Activated B cell treated with CpG ODN at 0.5 μM for 24 hours (primary cell): Measurements from ENCODE around the gene ZNF879. TPM values are rescaled to one million over a fixed set of nuclear protein-coding genes. Genes with fewer than 3 reads are reported as not detected.

ENCODE experiments used
- ATAC-seq: fragments of 200-7000 bp; cut with Tn5 transposase; one replicate; pipeline ENCODE4 v1.10.0; 2021; ENCODE audit warnings: low read depth, mild to moderate bottlenecking, moderate library complexity
- CTCF ChIA-PET: fragments of 350-600 bp; sonication (Branson Sonifier 250); formaldehyde crosslinking; loops from one replicate; lab custom pipeline; 2021; ENCODE audit warnings: antibody characterized with exemption; lab: Charles Lee
- POLR2A ChIA-PET: fragments of 350-600 bp; sonication (Branson Sonifier 250); formaldehyde crosslinking; loops from one replicate; lab custom pipeline; 2021; ENCODE audit warnings: antibody characterized with exemption; lab: Charles Lee
- DNase-seq: peaks from one replicate; pipeline ENCODE4 v3.0.0; 2022
- H3K27ac Mint-ChIP-seq: one replicate; pipeline ENCODE4 v1.8.0; 2020; ENCODE audit warnings: mixed read lengths
- H3K27me3 Mint-ChIP-seq: one replicate; pipeline ENCODE4 v1.8.0; 2021; ENCODE audit warnings: mixed read lengths
- H3K36me3 Mint-ChIP-seq: one replicate; pipeline ENCODE4 v1.8.0; 2021; ENCODE audit warnings: low read depth, mixed read lengths
- H3K4me1 Mint-ChIP-seq: one replicate; pipeline ENCODE4 v1.8.0; 2021; ENCODE audit warnings: mixed read lengths
- H3K4me3 Mint-ChIP-seq: one replicate; pipeline ENCODE4 v1.8.0; 2020; ENCODE audit warnings: mild to moderate bottlenecking, mixed read lengths
- H3K9me3 Mint-ChIP-seq: one replicate; pipeline ENCODE4 v1.8.0; 2020; ENCODE audit warnings: mixed read lengths
- CTCF ChIP-seq: fragments of 200-600 bp; IDR thresholded peaks from one replicate; pipeline ENCODE4 v1.8.0; 2022; ENCODE audit warnings: antibody characterized with exemption, mild to moderate bottlenecking
- intact Hi-C: fragments of 100-400 bp; cut with micrococcal nuclease; formaldehyde crosslinking; loops from one replicate; pipeline ENCODE4 v1.15.1; 2024
- total RNA-seq: library from RNA; stranded (reverse); gene quantifications from 2 replicates; pipeline ENCODE4 v1.2.3, GENCODE V29; 2022

The ZNF879 gene
- total RNA-seq, 1 donor from 2014 or later: 9.4 TPM

GRCh38 chr5:178991190-178992145, 32.1 kb upstream of the ZNF879 start:
- CTCF ChIA-PET: no interaction called here
- no peak for DNase-seq
- no peaks in the 10 kb centered on the region for H3K36me3 Mint-ChIP-seq
- peaks cover 20% of the 10 kb centered on the region for H3K27me3 Mint-ChIP-seq
- ATAC-seq: no peak
- peaks cover 6% of the 10 kb centered on the region for H3K9me3 Mint-ChIP-seq
- no peak overlapping the region for H3K4me3 Mint-ChIP-seq
- H3K4me1 Mint-ChIP-seq: no peaks in the 10 kb centered on the region
- POLR2A ChIA-PET: no interaction called here
- no peak overlapping the region for H3K27ac Mint-ChIP-seq
- TF ChIP-seq CTCF: no peak
- intact Hi-C loops: no loop called here

- no peak for TF ChIP-seq CTCF
- intact Hi-C loops: no loop called here
Measured at GRCh38 chr5:178992291-178992895, 31.2 kb upstream of the ZNF879 start.

GRCh38 chr5:178993236-178993765, 30.3 kb upstream of the ZNF879 start:
- ChIA-PET CTCF (no interaction called here), POLR2A (no interaction called here)
- no peak for DNase-seq
- Mint-ChIP-seq H3K27ac (no peak overlapping the region), H3K4me1 (no peaks in the 10 kb centered on the region), H3K36me3 (no peaks in the 10 kb centered on the region), H3K4me3 (no peak overlapping the region), H3K9me3 (peaks cover 3% of the 10 kb centered on the region), H3K27me3 (peaks cover 25% of the 10 kb centered on the region)
- no peak for ATAC-seq
- intact Hi-C loops: no loop called here
- TF ChIP-seq CTCF: no peak

More at GRCh38 chr5:178992291-178992895, 31.2 kb upstream of the ZNF879 start:
- POLR2A ChIA-PET: no interaction called here
- peaks cover 6% of the 10 kb centered on the region for H3K9me3 Mint-ChIP-seq
- ATAC-seq (no peak), DNase-seq (no peak)
- peaks cover 25% of the 10 kb centered on the region for H3K27me3 Mint-ChIP-seq
- no peak overlapping the region for H3K4me3 Mint-ChIP-seq
- CTCF ChIA-PET: no interaction called here
- no peaks in the 10 kb centered on the region for H3K4me1 Mint-ChIP-seq
- H3K36me3 Mint-ChIP-seq: no peaks in the 10 kb centered on the region
- no peak overlapping the region for H3K27ac Mint-ChIP-seq

- ChIA-PET POLR2A (no interaction called here), CTCF (no interaction called here)
- Mint-ChIP-seq H3K27ac (no peak overlapping the region), H3K9me3 (peaks cover 3% of the 10 kb centered on the region), H3K4me1 (no peaks in the 10 kb centered on the region), H3K4me3 (no peak overlapping the region), H3K27me3 (peaks cover 27% of the 10 kb centered on the region), H3K36me3 (no peaks in the 10 kb centered on the region)
- TF ChIP-seq CTCF: no peak
- ATAC-seq: no peak
- DNase-seq: no peak
- intact Hi-C loops: no loop called here
Measured at GRCh38 chr5:178993955-178994579, 29.5 kb upstream of the ZNF879 start.
